ENCODE measurements around the gene ULK4. TPM values are rescaled to one million over a fixed set of nuclear protein-coding genes. Genes with fewer than 3 reads are reported as not detected.

ULK4 gene
- total RNA-seq, 1 experiment from 2014 or later: 6.3 TPM

- BruUV-seq (replicated peaks): no TSS peak
- no peak overlapping the region for H3K27ac ChIP-seq (ENCODE audit: low read depth, low read length)
- H3K9me2 ChIP-seq (ENCODE audit: insufficient read depth): no peaks in the 10 kb centered on the region
- DNase-seq (ENCODE audit: low read depth, low spot score) (no peak), ATAC-seq (no peak)
- H2AFZ ChIP-seq (ENCODE audit: low read depth, low read length, poor library complexity, severe bottlenecking): no peak overlapping the region
- no peak for TF ChIP-seq ATF3 (IDR thresholded peaks at IDR 0.05)
- TF ChIP-seq RAD21 (IDR thresholded peaks at IDR 0.05; ENCODE audit: low read depth): no peak
- no peak for TF ChIP-seq EZH2 (IDR thresholded peaks at IDR 0.05)
- TF ChIP-seq SP1 (IDR thresholded peaks at IDR 0.05; ENCODE audit: low read depth): no peak
- no peak for TF ChIP-seq ELF1 (IDR thresholded peaks at IDR 0.05; ENCODE audit: borderline replicate concordance, low read depth)
- no peak for TF ChIP-seq EZH2phosphoT487 (IDR thresholded peaks at IDR 0.05; ENCODE audit: borderline replicate concordance)
- no peak for TF ChIP-seq FOSL1 (IDR thresholded peaks at IDR 0.05; ENCODE audit: low read depth)
- no peak for TF ChIP-seq SRF (IDR thresholded peaks at IDR 0.05; ENCODE audit: low read depth)
- TF ChIP-seq POLR2A (IDR thresholded peaks at IDR 0.05; ENCODE audit: borderline replicate concordance, extremely low read depth, insufficient read depth, insufficient read length): no peak
- no peak for TF ChIP-seq EGR1 (IDR thresholded peaks at IDR 0.05; ENCODE audit: low read depth)
- TF ChIP-seq SIN3A (IDR thresholded peaks at IDR 0.05; ENCODE audit: low read depth): no peak
- TF ChIP-seq TCF7L2 (IDR thresholded peaks at IDR 0.05; ENCODE audit: borderline replicate concordance, extremely low read depth, insufficient read depth, insufficient read length): no peak
- TF ChIP-seq, protein P1, sequence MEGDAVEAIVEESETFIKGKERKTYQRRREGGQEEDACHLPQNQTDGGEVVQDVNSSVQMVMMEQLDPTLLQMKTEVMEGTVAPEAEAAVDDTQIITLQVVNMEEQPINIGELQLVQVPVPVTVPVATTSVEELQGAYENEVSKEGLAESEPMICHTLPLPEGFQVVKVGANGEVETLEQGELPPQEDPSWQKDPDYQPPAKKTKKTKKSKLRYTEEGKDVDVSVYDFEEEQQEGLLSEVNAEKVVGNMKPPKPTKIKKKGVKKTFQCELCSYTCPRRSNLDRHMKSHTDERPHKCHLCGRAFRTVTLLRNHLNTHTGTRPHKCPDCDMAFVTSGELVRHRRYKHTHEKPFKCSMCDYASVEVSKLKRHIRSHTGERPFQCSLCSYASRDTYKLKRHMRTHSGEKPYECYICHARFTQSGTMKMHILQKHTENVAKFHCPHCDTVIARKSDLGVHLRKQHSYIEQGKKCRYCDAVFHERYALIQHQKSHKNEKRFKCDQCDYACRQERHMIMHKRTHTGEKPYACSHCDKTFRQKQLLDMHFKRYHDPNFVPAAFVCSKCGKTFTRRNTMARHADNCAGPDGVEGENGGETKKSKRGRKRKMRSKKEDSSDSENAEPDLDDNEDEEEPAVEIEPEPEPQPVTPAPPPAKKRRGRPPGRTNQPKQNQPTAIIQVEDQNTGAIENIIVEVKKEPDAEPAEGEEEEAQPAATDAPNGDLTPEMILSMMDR (IDR thresholded peaks at IDR 0.05 in 2 of 3, conservative IDR thresholded peaks at IDR 0.05 in 1 of 3; ENCODE audit: borderline replicate concordance in 1 of 3, insufficient read depth in 1 of 3, low read depth in 2 of 3, low read length in 2 of 3): no peak
- TF ChIP-seq CBX3 (IDR thresholded peaks at IDR 0.05; ENCODE audit: low read depth): no peak
- no peak for TF ChIP-seq JUND (IDR thresholded peaks at IDR 0.05)
- no peak for TF ChIP-seq ZFX (IDR thresholded peaks at IDR 0.05)
- no peak for TF ChIP-seq ZNF274 (IDR thresholded peaks at IDR 0.05; ENCODE audit: low read depth, low read length)
- no peak for TF ChIP-seq YY1 (IDR thresholded peaks at IDR 0.05; ENCODE audit: extremely low read depth, insufficient replicate concordance, low read depth, low read length)
- TF ChIP-seq MAX (IDR thresholded peaks at IDR 0.05): no peak
- no peak for TF ChIP-seq REST (IDR thresholded peaks at IDR 0.05; ENCODE audit: low read depth)
- no peak overlapping the region for H3K9ac ChIP-seq (ENCODE audit: low read length)
- H3K9me3 ChIP-seq (ENCODE audit: control insufficient read depth in 1 of 2, insufficient read depth in 1 of 2, low read depth in 1 of 2, low read length in 2 of 2): no peaks in the 10 kb centered on the region
- H3K27me3 ChIP-seq (ENCODE audit: insufficient read depth, low read length): no peaks in the 10 kb centered on the region
- RAD21 ChIA-PET (ENCODE audit: low non-redundant PET in 1 of 2, low total read pairs in 2 of 2, uncharacterized antibody in 2 of 2, unreplicated experiment in 2 of 2): no interaction called here
- no peaks in the 10 kb centered on the region for H4K20me1 ChIP-seq (ENCODE audit: insufficient read depth)
- POLR2A ChIA-PET: no interaction called here
- no peaks in the 10 kb centered on the region for H3K79me2 ChIP-seq (ENCODE audit: insufficient read depth, low read length)
- no peaks in the 10 kb centered on the region for H3K36me3 ChIP-seq (ENCODE audit: control insufficient read depth in 1 of 2, insufficient read depth in 2 of 2, low read length in 2 of 2)
- intact Hi-C loops (cut with micrococcal nuclease): no loop called here
- CTCF ChIA-PET: no interaction called here
- no peak overlapping the region for H3K4me2 ChIP-seq (ENCODE audit: low read length)
- H3K4me1 ChIP-seq (ENCODE audit: control insufficient read depth in 1 of 2, insufficient read depth in 2 of 2, low read length in 2 of 2): no peaks in the 10 kb centered on the region
- no peak overlapping the region for H3K4me3 ChIP-seq (replicated peaks in 1 of 2; ENCODE audit: low read depth in 1 of 2, low read length in 2 of 2)
These were observed 329.2 kb downstream of the ULK4 start for GRCh38 chr3:41632700-41633099.
